GM18498 (cell line): Measurements from ENCODE around the gene FCN3.

Experiments used
- ATAC-seq: cut with Tn5 transposase; IDR thresholded peaks from one replicate; pipeline ENCODE4 v1.9.1; 2021; ENCODE audit warnings: mild to moderate bottlenecking, moderate library complexity; ENCODE audit not compliant: unreplicated experiment

Gene FCN3

DNA sequence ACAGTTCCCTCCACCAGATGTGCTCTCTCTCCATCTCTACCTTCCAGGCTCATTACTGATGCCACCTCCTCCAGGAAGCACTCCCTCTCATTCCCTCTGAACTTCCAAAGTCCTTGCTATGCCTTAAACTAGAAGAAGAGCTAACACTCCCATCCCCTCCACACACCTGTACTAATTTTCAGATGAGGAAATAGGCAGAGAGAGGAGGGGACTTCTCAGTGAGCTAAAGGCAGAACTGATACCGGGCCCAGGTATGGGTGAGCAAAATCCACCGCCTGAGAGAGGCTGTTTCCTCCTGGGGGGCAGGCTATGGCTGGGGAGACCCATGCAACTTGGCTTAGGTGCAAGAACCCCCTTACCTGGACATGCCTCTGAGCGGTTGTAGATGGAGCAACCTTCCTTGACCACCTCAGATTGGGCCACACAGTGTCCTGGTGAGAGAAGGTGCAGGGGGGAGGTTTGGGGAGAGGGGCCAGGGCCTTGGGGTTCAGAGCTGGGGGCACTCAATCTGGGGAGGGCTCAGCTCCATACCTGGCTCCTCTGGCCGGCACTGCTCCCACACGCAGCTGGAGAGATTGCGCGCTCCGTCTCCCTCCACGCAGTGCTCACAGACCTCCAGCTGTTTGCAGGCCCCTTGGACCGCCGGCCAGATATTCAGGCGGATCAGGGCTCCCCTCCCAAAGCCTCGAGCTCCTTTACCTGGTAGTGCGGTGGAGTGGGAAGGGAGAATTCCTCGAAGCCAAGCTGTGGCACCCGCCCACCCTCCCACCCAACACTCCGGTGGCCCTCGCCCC lies 7.5 kb upstream of the FCN3 start:
- no peak for ATAC-seq

DNA sequence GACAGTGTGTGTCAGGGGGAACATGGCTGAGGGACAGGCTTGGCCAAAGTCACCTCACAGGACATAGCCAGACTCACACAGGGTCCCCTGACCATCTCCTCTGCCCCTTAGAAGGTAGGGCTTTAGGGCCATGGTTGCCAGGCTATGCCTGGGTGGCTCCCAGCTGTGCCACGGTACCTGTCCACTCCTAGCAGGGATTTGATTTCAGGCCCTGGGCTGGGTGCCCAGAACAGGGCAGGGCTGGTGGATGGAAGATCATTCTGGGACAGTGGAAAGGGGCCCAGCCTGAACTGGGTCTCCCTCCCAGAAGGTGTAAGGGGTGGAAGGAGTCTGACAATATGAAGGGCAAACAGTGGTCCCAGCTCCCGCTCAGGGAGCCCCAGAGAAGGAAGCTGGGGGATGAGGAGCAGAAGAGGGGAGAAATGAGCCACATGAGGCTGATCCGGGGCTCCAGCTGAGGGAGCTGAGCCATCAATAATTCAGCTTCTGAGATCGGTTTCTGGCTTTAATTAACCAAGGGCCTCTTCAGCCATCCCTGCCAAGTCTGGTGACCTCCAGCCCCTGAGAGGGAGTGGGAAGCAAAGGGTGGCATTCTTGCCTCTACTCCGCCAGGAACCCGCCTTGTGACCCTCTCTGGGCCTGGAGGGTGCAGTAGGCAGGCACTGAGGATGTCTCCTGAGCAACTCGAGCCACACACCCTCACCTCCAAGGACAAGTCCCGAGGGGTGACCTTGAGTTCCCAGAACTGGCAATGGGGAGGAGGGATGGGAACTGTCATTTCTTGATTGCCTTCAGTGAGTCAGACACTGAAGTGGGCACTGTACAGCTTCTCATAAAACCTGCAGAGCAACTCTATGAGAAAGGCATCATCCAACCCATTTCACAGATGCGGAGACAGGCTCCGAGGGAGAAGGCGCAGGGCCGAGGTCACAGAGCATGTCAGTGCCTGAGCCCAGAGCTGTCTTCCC lies 6.4 kb upstream of the FCN3 start:
- no peak for ATAC-seq

DNA sequence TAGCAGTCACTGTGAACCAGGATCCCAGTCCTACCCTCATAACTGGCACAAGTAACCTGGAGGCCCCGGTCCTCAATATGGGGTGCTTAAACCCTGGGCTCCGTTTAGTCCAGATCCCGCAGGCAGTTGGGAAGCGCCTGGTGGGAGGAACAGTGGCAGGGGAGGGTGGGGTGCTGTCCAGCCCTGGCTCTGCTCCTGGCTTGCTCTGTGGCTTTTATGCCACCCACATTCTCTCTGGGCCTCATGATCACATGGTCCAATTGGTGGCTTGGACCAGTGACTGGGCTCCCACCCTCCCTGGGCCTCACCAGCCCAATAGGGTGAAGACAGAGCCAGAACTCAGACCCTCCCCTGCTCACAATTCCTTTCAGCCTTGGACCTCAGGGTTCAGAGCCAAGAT lies 5.6 kb upstream of the FCN3 start:
- no peak for ATAC-seq

DNA sequence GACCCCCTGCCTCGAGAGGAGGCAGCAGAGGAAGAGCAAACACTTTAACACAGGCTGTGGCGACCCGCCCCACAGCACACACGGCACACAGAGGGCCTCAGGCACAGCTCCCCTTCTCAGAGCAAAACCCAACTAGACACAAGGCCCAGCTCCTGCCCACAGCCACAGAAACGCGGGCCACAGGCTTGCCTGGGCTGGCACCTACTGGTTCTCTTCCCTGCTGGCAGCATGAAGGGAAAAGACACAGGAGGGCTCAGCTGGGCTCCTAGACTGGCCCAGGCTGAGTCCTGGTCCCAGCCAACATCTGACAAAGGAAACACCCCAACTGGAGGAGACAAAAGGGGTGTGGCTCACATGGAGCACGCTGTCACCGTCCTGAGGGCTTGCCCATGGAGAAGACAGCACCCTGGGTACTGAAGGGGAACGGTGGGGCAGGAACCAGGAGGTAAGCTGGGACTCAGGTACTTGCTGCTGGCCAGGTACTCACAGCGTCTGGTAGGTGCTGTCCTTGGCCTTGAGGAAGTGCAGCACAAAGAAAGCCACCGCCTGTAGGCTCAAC lies 5.0 kb upstream of the FCN3 start:
- no peak for ATAC-seq

- no peak for ATAC-seq
Measured at GRCh38 chr1:27377760-27378495, 3.3 kb upstream of the FCN3 start.

DNA sequence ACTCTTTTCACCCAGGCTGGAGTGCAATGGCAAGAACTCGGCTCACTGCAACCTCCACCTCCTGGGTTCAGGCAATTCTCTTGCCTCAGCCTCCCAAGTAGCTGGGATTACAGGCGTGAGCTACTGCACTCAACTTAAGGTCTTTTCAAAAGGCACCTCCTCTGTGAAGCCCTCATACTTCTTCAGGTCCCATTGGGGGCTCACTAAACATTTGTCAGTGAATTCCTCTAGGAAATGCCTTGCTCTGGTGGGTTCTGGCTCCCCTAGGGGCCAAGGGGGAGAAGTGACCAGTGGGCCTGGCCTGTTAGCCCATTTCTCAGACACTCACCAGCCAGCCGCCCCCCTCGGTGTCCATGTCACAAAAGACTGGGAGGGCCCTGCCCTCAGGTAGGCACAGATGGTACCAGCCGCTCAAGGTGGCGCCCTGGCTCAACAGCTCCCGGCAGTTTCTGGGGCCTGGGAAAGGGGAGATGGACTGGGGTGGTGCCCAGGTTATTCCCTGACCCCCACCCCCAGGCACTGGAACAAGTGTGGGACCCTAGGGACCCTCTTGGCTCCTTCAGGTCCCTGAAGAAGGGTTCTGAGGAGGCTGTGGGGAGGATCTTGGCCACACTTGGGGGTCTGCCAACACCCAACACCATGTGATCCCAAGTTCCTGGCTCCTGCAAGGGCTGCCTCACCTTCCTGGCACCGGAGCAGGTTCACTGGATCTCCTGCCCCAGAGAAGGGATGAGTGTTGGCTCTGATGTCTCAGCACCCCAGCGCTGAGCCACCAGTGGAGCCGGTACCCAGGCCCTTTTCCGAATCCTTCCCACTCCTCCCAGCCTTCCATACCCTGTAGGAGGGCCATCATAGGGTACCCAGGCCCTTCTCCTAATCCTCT lies 1.6 kb downstream of the FCN3 start:
- ATAC-seq: no peak

- ATAC-seq: no peak
Measured at GRCh38 chr1:27372022-27372807, 2.4 kb downstream of the FCN3 start.

GRCh38 chr1:27368869-27369582 lies 5.6 kb downstream of the FCN3 start:
- no peak for ATAC-seq

- no peak for ATAC-seq
Measured at GRCh38 chr1:27367160-27367650, 7.4 kb downstream of the FCN3 start.

- no peak for ATAC-seq
Measured at GRCh38 chr1:27366411-27367159, 8.0 kb downstream of the FCN3 start, which contains the start of gene MAP3K6. TSS of gene MAP3K6 (minus strand) at chr1:27366961. CDS start at chr1:27366597, 364 bp downstream.

- ATAC-seq: no peak
Measured at GRCh38 chr1:27366113-27366410, 8.6 kb downstream of the FCN3 start.

GRCh38 chr1:27365372-27366112 lies 9.1 kb downstream of the FCN3 start:
- no peak for ATAC-seq

- no peak for ATAC-seq
Measured at GRCh38 chr1:27364696-27365371, 9.8 kb downstream of the FCN3 start.

DNA sequence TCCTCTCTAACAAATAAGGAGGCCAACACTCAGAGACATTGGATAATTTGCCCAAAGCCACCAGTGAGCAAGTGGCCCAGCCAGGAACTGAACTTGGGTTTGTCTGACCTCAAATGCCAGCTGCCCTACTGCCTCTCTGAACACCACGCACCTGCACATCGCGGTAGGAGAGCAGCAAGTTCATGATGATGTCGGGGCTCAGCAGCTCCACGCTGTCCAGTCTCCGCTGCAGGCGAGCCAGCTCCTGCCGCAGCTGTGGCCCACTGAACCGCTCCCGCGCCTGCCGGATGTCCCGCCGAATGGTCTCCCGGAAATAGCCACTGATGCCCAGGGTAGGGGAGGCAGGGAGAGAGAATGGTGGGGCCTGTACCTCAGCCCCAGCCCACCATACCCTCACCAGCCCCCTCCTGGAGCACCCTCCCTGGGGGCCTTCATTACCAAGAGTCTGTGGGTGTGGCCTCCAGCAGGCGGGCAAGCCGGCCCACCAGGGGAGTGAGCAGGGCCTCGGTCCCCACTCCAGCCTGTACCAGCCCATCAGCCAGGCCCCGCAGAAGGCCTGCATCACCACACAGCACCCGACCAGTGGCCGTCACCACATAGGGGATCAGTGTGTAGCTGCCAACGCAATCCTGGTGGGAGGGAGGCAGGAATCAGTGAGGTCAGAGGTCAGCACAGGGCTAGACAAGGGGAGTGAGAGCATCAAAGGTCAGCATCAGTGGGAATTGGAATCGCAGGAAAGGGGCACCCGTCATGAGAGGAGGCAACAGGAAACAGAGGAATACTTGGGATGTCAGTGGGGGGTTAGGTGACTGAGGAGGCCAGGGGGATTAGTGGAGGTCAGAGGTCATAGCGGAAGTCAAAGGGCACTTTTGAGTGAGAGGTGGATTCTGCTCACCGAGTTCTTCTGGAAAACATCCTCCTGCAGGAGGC lies 10.6 kb downstream of the FCN3 start:
- no peak for ATAC-seq

DNA sequence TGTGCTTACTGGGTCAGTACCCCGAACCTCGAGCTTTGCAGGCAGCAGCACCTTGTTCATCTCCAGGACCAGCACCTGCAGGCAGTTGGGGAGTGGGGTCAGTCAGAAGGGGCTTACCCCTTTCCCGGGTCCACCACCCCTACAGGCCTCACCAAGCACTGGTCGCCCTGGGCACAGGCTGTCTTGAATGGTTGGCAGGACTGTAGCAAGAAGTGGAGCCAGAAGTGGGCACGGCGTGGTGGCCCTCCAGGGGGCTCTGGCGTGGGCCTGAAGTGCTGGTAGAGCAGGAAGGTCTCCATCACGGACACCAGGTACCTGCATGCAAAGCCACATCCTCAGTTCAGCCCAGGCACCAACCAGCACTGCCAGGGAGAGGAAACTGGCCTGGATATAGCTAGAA lies 13.1 kb downstream of the FCN3 start:
- ATAC-seq: no peak
